GM23338 (cell line): ENCODE measurements around the gene CPLX3.

Source experiments
- EZH2 ChIP-seq: fragments of 200-600 bp; sonication (generic); IDR thresholded peaks from one replicate; pipeline ENCODE4 v1.8.0; 2017; ENCODE audit warnings: antibody characterized with exemption, mild to moderate bottlenecking, low read depth; ENCODE audit not compliant: unreplicated experiment
- EZH2phosphoT487 ChIP-seq: fragments of 200-600 bp; sonication (generic); IDR thresholded peaks from one replicate; pipeline ENCODE4 v1.8.1; 2018; ENCODE audit warnings: antibody characterized with exemption; ENCODE audit not compliant: unreplicated experiment
- JUNB ChIP-seq: IDR thresholded peaks from one replicate; pipeline ENCODE4 v1.6.1; 2016; ENCODE audit warnings: antibody characterized with exemption; ENCODE audit not compliant: unreplicated experiment
- TF ChIP-seq, protein P1 (sequence below), 2 experiments: fragments of 200-600 bp in 1 of 2; sonication (generic) in 1 of 2; conservative IDR thresholded peaks; 2 replicates each; pipeline versions ENCODE4 v1.5.1 to v1.6.1; 2016 to 2017; ENCODE audit warnings: antibody characterized with exemption in 2 of 2, low read depth in 2 of 2, mild to moderate bottlenecking in 2 of 2, moderate library complexity in 1 of 2
- TF ChIP-seq, protein P2 (sequence below): IDR thresholded peaks from 2 replicates; pipeline ENCODE4 v1.6.1; 2016; ENCODE audit warnings: antibody characterized with exemption

DNA sequence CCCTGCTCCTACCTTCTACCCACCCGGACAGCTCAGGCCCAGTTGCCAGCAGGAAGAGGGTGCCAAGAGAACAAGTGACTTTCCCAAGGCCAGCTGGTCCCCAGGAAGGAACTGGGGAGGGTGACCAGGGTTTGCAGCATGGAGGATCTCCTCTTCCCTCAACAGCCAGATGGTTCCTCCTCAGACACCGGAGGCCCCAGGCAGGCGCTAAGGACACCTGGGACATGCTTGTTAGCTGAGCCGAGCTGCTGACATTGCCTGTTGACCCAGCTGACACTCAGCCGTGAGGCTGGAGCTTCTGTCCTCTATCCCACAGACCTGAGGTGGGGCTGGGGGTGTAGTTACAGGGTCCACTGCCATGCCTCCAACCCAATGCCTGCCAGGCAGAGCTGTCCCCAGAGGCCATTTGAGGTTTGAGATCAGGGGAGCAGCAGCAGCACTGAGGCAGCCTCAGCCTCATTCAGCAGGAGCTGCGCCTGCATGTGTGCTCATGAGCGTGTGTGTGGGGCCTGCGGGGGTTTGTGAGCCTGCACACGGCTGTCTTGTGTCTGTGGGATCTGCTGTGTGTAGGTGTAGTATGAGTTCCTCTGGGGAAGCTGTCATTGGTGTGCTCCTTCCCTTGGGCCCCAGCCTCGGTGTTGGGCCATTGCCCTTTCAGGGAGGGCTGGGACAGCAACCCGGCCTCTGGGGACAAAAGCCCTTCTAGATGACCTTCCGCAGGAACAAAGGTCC lies 7.1 kb downstream of the CPLX3 start:
- TF ChIP-seq, protein P1, sequence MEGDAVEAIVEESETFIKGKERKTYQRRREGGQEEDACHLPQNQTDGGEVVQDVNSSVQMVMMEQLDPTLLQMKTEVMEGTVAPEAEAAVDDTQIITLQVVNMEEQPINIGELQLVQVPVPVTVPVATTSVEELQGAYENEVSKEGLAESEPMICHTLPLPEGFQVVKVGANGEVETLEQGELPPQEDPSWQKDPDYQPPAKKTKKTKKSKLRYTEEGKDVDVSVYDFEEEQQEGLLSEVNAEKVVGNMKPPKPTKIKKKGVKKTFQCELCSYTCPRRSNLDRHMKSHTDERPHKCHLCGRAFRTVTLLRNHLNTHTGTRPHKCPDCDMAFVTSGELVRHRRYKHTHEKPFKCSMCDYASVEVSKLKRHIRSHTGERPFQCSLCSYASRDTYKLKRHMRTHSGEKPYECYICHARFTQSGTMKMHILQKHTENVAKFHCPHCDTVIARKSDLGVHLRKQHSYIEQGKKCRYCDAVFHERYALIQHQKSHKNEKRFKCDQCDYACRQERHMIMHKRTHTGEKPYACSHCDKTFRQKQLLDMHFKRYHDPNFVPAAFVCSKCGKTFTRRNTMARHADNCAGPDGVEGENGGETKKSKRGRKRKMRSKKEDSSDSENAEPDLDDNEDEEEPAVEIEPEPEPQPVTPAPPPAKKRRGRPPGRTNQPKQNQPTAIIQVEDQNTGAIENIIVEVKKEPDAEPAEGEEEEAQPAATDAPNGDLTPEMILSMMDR (conservative IDR thresholded peaks at IDR 0.05; ENCODE audit: low read depth in 2 of 2) = no peak
- TF ChIP-seq, protein P2, sequence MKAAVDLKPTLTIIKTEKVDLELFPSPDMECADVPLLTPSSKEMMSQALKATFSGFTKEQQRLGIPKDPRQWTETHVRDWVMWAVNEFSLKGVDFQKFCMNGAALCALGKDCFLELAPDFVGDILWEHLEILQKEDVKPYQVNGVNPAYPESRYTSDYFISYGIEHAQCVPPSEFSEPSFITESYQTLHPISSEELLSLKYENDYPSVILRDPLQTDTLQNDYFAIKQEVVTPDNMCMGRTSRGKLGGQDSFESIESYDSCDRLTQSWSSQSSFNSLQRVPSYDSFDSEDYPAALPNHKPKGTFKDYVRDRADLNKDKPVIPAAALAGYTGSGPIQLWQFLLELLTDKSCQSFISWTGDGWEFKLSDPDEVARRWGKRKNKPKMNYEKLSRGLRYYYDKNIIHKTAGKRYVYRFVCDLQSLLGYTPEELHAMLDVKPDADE = no peak
- TF ChIP-seq EZH2phosphoT487 (no peak), EZH2 (no peak), JUNB (no peak)
